Natural killer cell (primary cell): ENCODE data around the gene TMEM200C. TPM values are rescaled to one million over a fixed set of nuclear protein-coding genes. Genes with fewer than 3 reads are reported as not detected.

Experiments used
- ATAC-seq, 3 donors: fragments of 150-1000 bp in 2 of 3; fragments of 200-7000 bp in 1 of 3; cut with Tn5 transposase; 1 replicate in 1 of 3; 2 replicates in 2 of 3; pipeline ENCODE4 v1.10.0; 2021; ENCODE audit warnings: mild to moderate bottlenecking in 2 of 3, moderate library complexity in 2 of 3
- DNase-seq, 2 donors: peaks; one replicate each; pipeline versions ENCODE4 v3.0.0 to v3.0.0-alpha.2; 2013 to 2021; ENCODE audit warnings: mixed read lengths in 1 of 2
- H3K27ac ChIP-seq: one replicate; pipeline ENCODE4 v1.5.1; 2013; ENCODE audit warnings: mild to moderate bottlenecking, low read length
- H3K27me3 ChIP-seq: one replicate; pipeline ENCODE4 v1.6.1; 2013; ENCODE audit warnings: low read length; ENCODE audit not compliant: control insufficient read depth, insufficient read depth
- H3K36me3 ChIP-seq: one replicate; pipeline ENCODE4 v1.6.1; 2013; ENCODE audit warnings: low read length; ENCODE audit not compliant: control insufficient read depth, insufficient read depth
- H3K4me1 ChIP-seq: one replicate; pipeline ENCODE4 v1.6.1; 2013; ENCODE audit warnings: low read length; ENCODE audit not compliant: control insufficient read depth, insufficient read depth
- H3K4me3 ChIP-seq: one replicate; pipeline ENCODE4 v1.5.1; 2013; ENCODE audit warnings: low read length
- H3K9me3 ChIP-seq: one replicate; pipeline ENCODE4 v1.6.1; 2013; ENCODE audit warnings: low read length; ENCODE audit not compliant: control insufficient read depth, insufficient read depth
- H3K27ac Mint-ChIP-seq, 2 donors: one replicate each; pipeline ENCODE4 v1.8.0; 2022; ENCODE audit warnings: mild to moderate bottlenecking in 2 of 2, mixed read lengths in 2 of 2, moderate library complexity in 1 of 2
- H3K27me3 Mint-ChIP-seq, 2 donors: one replicate each; pipeline ENCODE4 v1.8.0; 2022; ENCODE audit warnings: low read depth in 2 of 2, mixed read lengths in 2 of 2
- H3K36me3 Mint-ChIP-seq: one replicate; pipeline ENCODE4 v1.8.0; 2022; ENCODE audit warnings: mixed read lengths
- H3K4me1 Mint-ChIP-seq, 2 donors: one replicate each; pipeline ENCODE4 v1.8.0; 2022; ENCODE audit warnings: mixed read lengths in 2 of 2
- H3K4me3 Mint-ChIP-seq: one replicate; pipeline ENCODE4 v1.8.0; 2022; ENCODE audit warnings: mild to moderate bottlenecking, moderate library complexity, mixed read lengths
- H3K9me3 Mint-ChIP-seq, 2 donors: one replicate each; pipeline ENCODE4 v1.8.0; 2022; ENCODE audit warnings: mixed read lengths in 2 of 2
- CTCF ChIP-seq: fragments of 200-600 bp; IDR thresholded peaks from one replicate; pipeline ENCODE4 v1.8.0; 2022; ENCODE audit warnings: antibody characterized with exemption
- WGBS: methylation state at CpG from one replicate; pipeline ENCODE4 v1.1.7; 2013; ENCODE audit warnings: missing lambda C conversion rate; ENCODE audit not compliant: insufficient coverage; 5-methylcytosine and 5-hydroxymethylcytosine counted together
- intact Hi-C: fragments of 100-400 bp; cut with micrococcal nuclease; formaldehyde crosslinking; loops from one replicate; pipeline ENCODE4 v1.14.2; 2022
- total RNA-seq, 4 donors: library from RNA; stranded (reverse); fragments of 120-200 nt in 1 of 4; gene quantifications; one replicate each; pipeline versions ENCODE4 v1.2.3 to v1.2.4, GENCODE V29; 2013 to 2022

TMEM200C gene
- total RNA-seq, 3 donors from 2014 or later (not counting 1 experiment from before 2014, with no cell fraction given): not detected

- H3K27me3 Mint-ChIP-seq: peaks cover 9 to 15% of the 10 kb centered on the region in 2 donors
- Histone ChIP-seq H3K4me3 (no peak overlapping the region), H3K36me3 (no peaks in the 10 kb centered on the region), H3K4me1 (no peaks in the 10 kb centered on the region), H3K9me3 (no peaks in the 10 kb centered on the region), H3K27ac (no peak overlapping the region), H3K27me3 (no peaks in the 10 kb centered on the region)
- peaks cover 0 to 2% of the 10 kb centered on the region in 2 donors for H3K9me3 Mint-ChIP-seq
- H3K36me3 Mint-ChIP-seq: no peaks in the 10 kb centered on the region
- H3K4me1 Mint-ChIP-seq: no peaks in the 10 kb centered on the region
- intact Hi-C loops: no loop called here
- ATAC-seq: no peak
- TF ChIP-seq CTCF: no peak
- H3K27ac Mint-ChIP-seq: no peak overlapping the region
- no peak for DNase-seq
- no peak overlapping the region for H3K4me3 Mint-ChIP-seq
- WGBS: 90% methylated on average over 1 of the region's 1 CpG
These were observed 18.7 kb upstream of the TMEM200C start for GRCh38 chr18:5914016-5914415.

DNA sequence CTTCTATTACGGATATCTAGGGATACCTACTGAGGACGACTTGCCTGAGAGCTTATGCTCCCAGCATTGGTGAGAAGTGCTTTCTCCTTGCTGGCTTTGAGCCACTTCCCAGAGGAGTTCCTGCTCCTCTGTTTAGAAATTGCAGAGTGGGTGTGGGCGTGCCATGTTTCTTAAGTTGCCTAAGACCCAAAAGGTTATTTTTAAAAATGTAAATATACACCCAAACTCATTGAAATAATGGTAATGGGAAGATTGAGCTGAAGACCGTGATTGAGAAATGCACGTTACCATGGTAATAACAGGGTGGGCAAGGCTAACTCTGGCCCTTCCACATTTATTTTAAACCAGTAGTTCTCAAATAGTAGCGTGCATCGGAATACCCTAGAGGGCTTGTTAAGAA is 17.2 kb upstream of the TMEM200C start:
- Histone ChIP-seq H3K4me1 (no peaks in the 10 kb centered on the region), H3K9me3 (no peaks in the 10 kb centered on the region), H3K36me3 (no peaks in the 10 kb centered on the region), H3K27me3 (no peaks in the 10 kb centered on the region), H3K27ac (no peak overlapping the region), H3K4me3 (no peak overlapping the region)
- ATAC-seq (no peak), DNase-seq (no peak)
- no peaks in the 10 kb centered on the region for H3K4me1 Mint-ChIP-seq
- no peak for TF ChIP-seq CTCF
- no peaks in the 10 kb centered on the region for H3K36me3 Mint-ChIP-seq
- H3K9me3 Mint-ChIP-seq: peaks cover 0 to 2% of the 10 kb centered on the region in 2 donors
- H3K27ac Mint-ChIP-seq: no peak overlapping the region
- 79% methylated on average over 6 of the region's 7 CpGs for WGBS
- intact Hi-C loops: no loop called here
- peaks cover 9 to 11% of the 10 kb centered on the region in 2 donors for H3K27me3 Mint-ChIP-seq
- no peak overlapping the region for H3K4me3 Mint-ChIP-seq

DNA sequence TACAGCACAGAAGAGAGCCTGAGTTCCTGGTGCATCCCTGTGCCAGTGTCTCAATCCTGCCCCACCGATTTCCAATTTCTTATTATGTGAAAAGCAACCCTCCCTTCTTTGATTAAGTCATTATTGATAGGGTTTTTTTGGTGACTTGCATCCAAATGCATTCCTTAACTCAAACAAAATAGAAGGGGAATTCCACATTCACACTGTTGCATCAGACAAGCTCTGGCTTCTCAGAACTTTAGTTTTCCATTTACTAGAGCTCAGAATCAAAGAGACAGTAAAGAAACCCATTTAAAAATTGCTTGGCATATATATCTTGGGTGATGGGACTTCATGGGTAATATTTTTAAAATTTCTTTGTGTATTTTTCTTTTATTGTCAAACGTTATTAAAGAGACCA is 13.8 kb upstream of the TMEM200C start:
- TF ChIP-seq CTCF: no peak
- no peaks in the 10 kb centered on the region for H3K4me1 ChIP-seq
- no peaks in the 10 kb centered on the region for H3K36me3 Mint-ChIP-seq
- no peak overlapping the region for H3K27ac Mint-ChIP-seq
- DNase-seq (no peak), ATAC-seq (no peak)
- H3K9me3 Mint-ChIP-seq: peaks cover 0 to 2% of the 10 kb centered on the region in 2 donors
- no peaks in the 10 kb centered on the region for H3K9me3 ChIP-seq
- no peak overlapping the region for H3K27ac ChIP-seq
- H3K4me1 Mint-ChIP-seq: no peaks in the 10 kb centered on the region
- peaks cover 4% of the 10 kb centered on the region for H3K27me3 ChIP-seq
- no peak overlapping the region for H3K4me3 ChIP-seq
- 67% methylated on average over 1 of the region's 2 CpGs for WGBS
- H3K27me3 Mint-ChIP-seq: peaks cover 16 to 24% of the 10 kb centered on the region in 2 donors
- H3K4me3 Mint-ChIP-seq: no peak overlapping the region
- H3K36me3 ChIP-seq: no peaks in the 10 kb centered on the region
- intact Hi-C loops: no loop called here

DNA sequence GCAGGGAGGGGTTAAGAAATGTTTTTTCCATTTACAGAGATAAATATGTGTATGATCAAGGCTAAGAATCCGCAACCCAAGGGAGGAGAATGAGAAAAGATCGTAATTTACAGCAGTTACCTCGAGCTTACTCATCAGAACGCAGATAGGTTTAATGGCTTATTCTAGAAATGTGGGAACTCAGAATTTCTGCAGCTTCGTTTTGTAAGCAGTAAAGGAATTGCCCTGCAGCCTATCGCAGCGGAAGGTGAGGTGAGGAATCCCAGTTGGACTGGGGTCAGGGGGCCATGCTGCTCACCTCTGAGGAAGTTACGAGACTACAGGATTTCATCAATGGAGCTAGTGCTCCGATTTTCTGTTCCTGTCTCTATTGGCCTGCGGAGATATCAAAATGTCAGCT is 8.1 kb upstream of the TMEM200C start:
- Histone ChIP-seq H3K36me3 (no peaks in the 10 kb centered on the region), H3K9me3 (no peaks in the 10 kb centered on the region), H3K4me1 (no peaks in the 10 kb centered on the region), H3K27me3 (peaks cover 8% of the 10 kb centered on the region), H3K27ac (no peak overlapping the region), H3K4me3 (no peak overlapping the region)
- Mint-ChIP-seq H3K36me3 (no peaks in the 10 kb centered on the region), H3K9me3 (no peaks in the 10 kb centered on the region), H3K4me3 (no peak overlapping the region), H3K27me3 (peaks cover 36 to 54% of the 10 kb centered on the region in 2 donors), H3K4me1 (no peaks in the 10 kb centered on the region), H3K27ac (no peak overlapping the region)
- intact Hi-C loops: no loop called here
- TF ChIP-seq CTCF: no peak
- 87% methylated on average over 10 of the region's 10 CpGs for WGBS
- ATAC-seq (no peak), DNase-seq (no peak)
